NCI-H82 (cell line): ENCODE data around the gene BAIAP2.
"Not testable (repeated sequence)": the region's sequence is repeated elsewhere in the genome, so short reads cannot be mapped to it uniquely, and the experiment has no call there.

Experiments
- DNase-seq: peaks from one replicate; lab custom pipeline; 2025; lab: John Stamatoyannopoulos, UW

Gene BAIAP2

GRCh38 chr17:81021531-81022343, 13.2 kb upstream of the BAIAP2 start:
- no peak for DNase-seq

- no peak for DNase-seq
Measured at GRCh38 chr17:81022344-81022676, 12.6 kb upstream of the BAIAP2 start.

GRCh38 chr17:81025065-81025740, 9.7 kb upstream of the BAIAP2 start:
- no peak for DNase-seq

- DNase-seq: no peak
Measured at GRCh38 chr17:81025741-81026129, 9.2 kb upstream of the BAIAP2 start.

GRCh38 chr17:81026266-81027036, 8.5 kb upstream of the BAIAP2 start:
- DNase-seq: no peak

GRCh38 chr17:81027038-81027437, 7.9 kb upstream of the BAIAP2 start:
- DNase-seq: no peak

GRCh38 chr17:81027591-81028505, 7.1 kb upstream of the BAIAP2 start:
- peak; percentile 57 for DNase-seq

GRCh38 chr17:81028506-81028858, 6.5 kb upstream of the BAIAP2 start:
- no peak for DNase-seq

GRCh38 chr17:81029859-81030258, 5.1 kb upstream of the BAIAP2 start:
- no peak for DNase-seq

GRCh38 chr17:81030312-81030711, 4.6 kb upstream of the BAIAP2 start:
- DNase-seq: not testable (repeated sequence)

- DNase-seq: no peak
Measured at GRCh38 chr17:81030741-81031565, 4.0 kb upstream of the BAIAP2 start.

- peak; percentile 62 for DNase-seq
Measured at GRCh38 chr17:81031566-81032550, 3.1 kb upstream of the BAIAP2 start.

- DNase-seq: peak; percentile 50
Measured at GRCh38 chr17:81032641-81033480, 2.1 kb upstream of the BAIAP2 start.

- no peak for DNase-seq
Measured at GRCh38 chr17:81033535-81034167, 1.3 kb upstream of the BAIAP2 start.

GRCh38 chr17:81034168-81034777, 678 bp upstream of the BAIAP2 start:
- DNase-seq: peak; percentile 71

GRCh38 chr17:81035521-81036196, 708 bp downstream of the BAIAP2 start:
- peak; percentile 65 for DNase-seq
